HG03571 (cell line): ENCODE results near the gene EFNA2.

Source experiments
- ATAC-seq: cut with Tn5 transposase; IDR thresholded peaks from one replicate; pipeline ENCODE4 v1.9.1; 2021; ENCODE audit not compliant: unreplicated experiment

The EFNA2 gene

DNA sequence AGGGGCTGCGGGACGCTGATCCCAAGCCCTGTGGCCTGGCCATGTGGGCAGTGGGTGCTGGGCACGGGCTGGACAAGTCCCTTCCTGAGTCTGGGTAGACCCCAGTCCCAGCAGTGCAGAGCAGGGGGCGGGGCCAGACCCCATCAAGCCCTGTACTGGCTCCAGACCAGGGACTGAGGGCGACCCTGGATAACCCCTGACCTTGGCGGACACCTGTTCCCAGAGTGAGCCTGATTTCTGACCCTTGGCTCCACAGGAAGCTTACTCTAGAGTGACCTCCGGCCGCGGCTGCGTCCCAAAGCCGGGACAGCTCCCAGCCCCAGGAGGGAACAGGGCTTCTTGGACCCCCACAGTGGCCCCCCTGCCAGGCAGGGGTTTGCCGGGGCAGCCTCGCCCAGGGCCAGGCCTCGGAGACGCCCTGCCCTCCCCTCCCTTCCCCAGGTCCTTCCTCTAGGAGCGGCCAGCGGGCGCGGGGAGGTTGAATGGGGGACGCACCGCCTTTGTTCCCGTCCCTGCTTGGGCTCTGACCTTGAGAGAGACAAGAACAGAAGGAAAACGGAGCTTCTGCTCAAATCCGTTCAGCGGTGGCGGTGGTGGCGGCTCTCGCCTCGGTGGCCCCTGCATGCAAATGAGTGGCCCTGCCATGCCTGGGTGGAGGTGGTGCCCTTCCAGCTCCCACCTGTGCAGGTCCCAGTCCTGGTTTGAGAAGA, 2.3 kb upstream of the EFNA2 start:
- no peak for ATAC-seq

GRCh38 chr19:1283917-1284292, 1.8 kb upstream of the EFNA2 start:
- ATAC-seq = no peak

- ATAC-seq = no peak
These were observed 1.2 kb upstream of the EFNA2 start for GRCh38 chr19:1284293-1284978.

- ATAC-seq = no peak
These were observed 515 bp upstream of the EFNA2 start for GRCh38 chr19:1284979-1285736.

GRCh38 chr19:1286487-1287353, 1.0 kb downstream of the EFNA2 start:
- no peak for ATAC-seq

GRCh38 chr19:1287354-1288225, 1.9 kb downstream of the EFNA2 start:
- no peak for ATAC-seq

GRCh38 chr19:1288226-1288612, 2.5 kb downstream of the EFNA2 start:
- ATAC-seq = no peak

GRCh38 chr19:1288833-1289685, 3.4 kb downstream of the EFNA2 start:
- no peak for ATAC-seq

GRCh38 chr19:1289686-1290025, 4.0 kb downstream of the EFNA2 start:
- ATAC-seq = no peak

DNA sequence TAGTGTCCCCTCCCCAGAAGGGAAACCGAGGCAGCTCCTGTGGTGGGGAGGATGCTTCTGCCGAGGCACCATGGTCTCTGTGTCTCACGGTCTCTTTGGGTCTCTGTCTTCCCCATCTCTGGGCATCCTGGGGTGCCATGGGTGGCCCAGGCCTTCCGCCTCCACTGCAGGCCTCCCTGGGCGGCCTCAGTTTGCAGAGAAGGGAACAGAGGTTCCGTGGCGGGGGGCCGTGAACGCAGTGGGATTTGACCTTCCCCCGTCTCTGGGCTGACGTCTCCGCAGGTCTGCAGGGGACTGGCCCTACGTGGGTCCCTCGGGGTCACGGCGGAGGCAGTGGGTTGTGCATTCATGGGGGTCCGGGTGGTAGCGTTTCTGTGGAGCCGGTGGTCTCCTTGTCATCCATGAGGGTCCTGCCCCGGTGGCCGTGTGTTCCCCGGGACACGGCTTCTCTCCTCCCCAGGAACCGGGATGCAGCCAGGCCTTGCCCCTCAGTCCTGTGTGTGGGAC, 4.6 kb downstream of the EFNA2 start:
- ATAC-seq = no peak

GRCh38 chr19:1290703-1291651, 5.3 kb downstream of the EFNA2 start:
- no peak for ATAC-seq

DNA sequence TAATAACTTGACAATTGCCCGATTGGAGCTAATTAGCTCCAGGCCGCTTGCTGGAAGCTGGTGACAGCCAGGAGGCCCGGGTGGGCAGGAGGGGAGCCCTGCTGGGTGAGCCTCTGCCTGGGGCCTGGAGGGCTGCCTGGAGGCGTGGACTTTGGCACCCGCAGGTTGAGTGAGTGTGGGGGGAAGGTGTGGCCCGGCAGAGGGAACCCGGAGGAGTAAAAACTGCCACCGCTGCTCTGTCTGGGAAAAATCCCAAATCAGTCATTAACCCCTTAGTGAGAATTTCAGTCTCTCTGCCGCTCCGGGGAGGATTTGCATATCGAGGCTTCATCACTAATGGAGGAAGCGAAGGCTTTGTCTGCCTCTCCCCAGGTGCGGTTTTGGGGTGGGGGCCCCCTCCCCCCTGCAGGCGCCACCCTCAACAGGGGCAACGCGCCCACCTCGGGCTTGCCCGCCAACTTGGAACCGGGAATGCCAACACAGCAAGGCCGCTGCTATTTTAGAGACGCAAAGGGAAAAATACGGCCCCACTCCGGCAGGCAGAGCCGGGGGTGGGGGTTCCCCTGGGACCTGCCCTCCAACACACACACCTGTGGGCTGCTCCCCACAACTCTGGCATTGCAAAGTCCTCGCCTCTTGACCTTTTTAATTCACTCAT, 6.2 kb downstream of the EFNA2 start:
- no peak for ATAC-seq

GRCh38 chr19:1292419-1293151, 6.9 kb downstream of the EFNA2 start:
- no peak for ATAC-seq

GRCh38 chr19:1293782-1294604, 8.3 kb downstream of the EFNA2 start:
- no peak for ATAC-seq

DNA sequence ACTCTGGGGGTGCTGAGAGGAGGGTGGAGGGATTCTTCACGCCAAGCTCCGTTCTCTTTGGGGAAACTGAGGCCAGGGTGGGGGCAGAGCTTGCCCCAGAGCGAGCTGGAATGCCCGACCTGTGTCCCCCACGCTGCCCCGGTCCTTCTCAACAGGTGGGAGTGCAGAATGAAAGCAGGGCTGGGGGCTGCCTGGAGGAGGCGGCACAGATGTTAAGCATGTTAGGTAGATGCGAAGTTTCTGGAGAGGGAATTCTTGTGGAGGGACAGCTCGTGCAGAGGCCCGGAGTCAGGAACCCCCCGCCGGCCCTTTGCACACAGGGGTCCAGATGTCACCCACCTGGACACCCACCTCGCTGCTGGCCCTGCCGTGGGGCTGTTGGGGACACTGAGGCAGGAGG, 9.0 kb downstream of the EFNA2 start:
- ATAC-seq = no peak
